HG03108 (cell line): Measurements from ENCODE around the gene SMIM5.
"Not testable (repeated sequence)": the region's sequence is repeated elsewhere in the genome, so short reads cannot be mapped to it uniquely, and the experiment has no call there.

Source experiments
- ATAC-seq: cut with Tn5 transposase; IDR thresholded peaks from one replicate; pipeline ENCODE4 v1.9.1; 2021; ENCODE audit warnings: moderate library complexity; ENCODE audit not compliant: unreplicated experiment

SMIM5 gene

DNA sequence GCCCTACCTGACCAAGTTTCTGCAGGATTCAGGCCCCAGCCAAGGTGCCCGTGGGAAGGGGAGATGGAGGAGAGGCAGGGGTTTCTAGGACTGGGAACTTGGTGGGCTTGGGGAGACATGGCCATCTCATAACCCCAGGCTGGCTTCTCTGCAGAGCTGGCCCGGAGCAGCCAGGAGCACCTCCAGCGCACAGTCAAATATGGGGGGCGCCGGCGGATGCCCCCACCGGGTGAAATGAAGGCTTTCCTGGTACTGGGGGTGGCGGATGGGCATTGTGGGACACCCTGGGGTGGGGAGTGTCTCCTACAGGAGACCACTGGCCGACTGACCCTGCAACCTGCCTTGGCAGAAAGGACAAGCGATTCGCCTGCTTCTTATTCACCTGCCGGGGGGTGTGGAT is 9.2 kb upstream of the SMIM5 start:
- ATAC-seq = no peak

DNA sequence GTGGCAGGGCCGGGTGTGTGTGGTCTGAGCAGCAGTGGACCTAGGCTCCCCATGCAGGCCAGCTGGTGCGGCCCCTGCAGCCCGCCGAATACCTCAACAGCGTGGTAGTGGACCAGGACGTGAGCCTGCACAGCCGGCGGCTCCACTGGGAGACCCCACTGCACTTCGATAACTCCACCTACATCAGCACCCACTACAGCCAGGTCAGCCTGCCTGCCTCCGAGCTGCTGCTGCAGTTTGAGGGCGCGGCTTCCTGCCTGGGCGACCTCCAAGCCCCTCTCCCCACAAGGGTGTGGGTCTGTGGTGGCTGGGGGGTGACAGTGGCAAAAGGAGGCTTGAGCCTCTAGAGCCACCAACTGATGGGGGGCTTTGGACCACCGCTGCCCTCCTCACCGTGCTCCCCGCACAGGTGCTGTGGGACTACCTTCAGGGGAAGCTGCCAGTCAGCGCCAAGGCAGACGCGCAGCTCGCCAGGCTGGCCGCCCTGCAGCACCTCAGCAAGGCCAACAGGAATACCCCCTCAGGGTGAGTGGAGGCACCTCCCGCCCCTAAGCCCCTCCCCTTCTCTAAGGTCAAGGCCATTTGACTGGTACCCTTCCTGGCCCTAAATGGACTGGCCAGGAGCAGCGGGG is 8.4 kb upstream of the SMIM5 start:
- ATAC-seq = no peak

DNA sequence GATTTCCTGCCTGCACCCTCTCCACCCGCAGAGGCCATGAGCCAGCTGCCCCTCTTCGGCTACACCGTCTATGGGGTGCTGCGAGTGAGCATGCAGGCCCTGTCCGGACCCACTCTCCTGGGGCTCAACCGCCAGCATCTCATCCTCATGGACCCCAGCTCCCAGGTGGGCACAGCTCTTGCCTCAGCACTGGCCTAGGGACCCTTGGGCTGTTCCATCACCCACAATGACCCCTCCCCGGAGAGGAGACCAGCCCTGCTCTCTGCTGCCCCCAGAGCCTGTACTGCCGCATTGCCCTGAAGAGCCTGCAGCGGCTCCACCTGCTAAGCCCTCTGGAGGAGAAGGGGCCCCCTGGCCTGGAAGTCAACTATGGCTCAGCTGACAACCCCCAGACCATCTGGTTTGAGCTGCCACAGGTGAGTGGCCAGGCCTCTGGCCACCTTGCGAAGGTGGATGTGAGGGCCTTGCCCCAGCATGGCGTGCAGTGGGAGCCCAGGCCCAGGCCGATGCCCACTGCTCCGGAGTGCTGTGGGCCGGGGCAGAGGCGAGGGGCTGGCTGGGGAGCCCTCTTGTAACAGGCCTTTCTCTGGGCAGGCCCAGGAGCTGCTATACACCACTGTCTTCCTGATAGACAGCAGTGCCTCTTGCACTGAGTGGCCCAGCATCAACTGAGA is 7.3 kb upstream of the SMIM5 start:
- no peak for ATAC-seq

- ATAC-seq = no peak
Observed at GRCh38 chr17:75626496-75627038, 6.7 kb upstream of the SMIM5 start.

DNA sequence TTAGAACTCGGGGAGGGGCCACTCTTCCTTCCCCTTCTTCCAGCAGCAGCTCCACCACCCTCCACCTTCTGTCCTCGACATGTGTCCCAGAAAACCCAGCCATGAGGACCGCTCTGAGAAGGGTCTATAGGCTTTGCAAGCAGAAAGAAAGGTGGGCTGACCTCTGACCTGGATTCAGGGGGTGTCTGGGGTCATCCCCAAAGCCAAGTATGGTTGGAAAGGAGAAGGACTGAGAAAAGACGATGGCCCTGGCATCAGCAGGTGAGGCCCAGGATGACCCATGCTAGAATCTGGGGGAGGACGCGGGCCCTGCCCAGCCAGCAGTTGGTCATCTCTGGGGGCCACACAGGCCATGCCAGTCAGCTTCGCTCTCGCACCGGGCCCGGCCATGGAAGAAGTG is 6.1 kb upstream of the SMIM5 start:
- ATAC-seq = no peak

DNA sequence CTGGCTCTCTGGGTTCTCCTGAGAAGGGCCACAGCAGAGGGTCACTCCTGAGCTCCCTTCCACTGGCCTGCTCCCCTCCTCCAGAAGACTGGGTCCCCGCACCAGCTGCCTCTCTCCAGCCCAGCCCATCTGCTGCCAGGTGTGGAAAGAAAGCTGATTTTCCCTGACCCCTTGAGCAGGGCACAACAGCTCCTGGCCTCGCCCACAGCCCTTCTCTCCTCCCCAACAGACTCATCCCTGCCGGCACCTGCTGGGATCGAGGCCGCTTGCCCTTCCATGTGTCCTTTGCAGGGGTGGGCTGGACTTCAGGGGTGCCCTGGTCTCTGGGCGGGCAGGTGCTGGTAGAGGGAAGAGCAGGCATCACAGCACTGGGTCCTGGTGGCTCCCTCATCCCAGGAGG is 4.8 kb upstream of the SMIM5 start:
- ATAC-seq = no peak

- no peak for ATAC-seq
Observed at GRCh38 chr17:75629157-75629556, 4.1 kb upstream of the SMIM5 start.

- no peak for ATAC-seq
Observed at GRCh38 chr17:75630071-75630917, 2.9 kb upstream of the SMIM5 start.

DNA sequence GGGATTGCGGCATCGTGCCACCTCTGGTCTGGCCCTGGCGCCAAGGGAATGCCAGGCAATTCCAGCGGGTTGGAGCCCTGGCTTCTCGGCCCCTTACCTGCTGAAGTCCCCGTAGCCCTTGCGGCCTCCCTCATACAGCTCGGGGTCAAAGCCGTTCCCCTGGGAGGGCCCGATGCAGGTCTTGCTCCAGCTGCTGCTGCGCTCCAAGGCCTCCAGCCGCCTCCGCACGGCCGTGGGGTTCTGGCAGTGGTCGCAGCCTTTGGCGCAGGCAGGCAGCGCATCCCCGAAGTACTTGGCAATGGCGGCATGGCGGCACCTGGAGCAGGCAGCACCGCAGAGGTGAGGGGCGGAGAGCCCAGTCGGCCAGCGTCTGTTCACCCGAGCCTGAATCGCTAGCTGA is 1.9 kb upstream of the SMIM5 start:
- ATAC-seq = no peak

- ATAC-seq = no peak
Observed at GRCh38 chr17:75632428-75632827, 806 bp upstream of the SMIM5 start.

DNA sequence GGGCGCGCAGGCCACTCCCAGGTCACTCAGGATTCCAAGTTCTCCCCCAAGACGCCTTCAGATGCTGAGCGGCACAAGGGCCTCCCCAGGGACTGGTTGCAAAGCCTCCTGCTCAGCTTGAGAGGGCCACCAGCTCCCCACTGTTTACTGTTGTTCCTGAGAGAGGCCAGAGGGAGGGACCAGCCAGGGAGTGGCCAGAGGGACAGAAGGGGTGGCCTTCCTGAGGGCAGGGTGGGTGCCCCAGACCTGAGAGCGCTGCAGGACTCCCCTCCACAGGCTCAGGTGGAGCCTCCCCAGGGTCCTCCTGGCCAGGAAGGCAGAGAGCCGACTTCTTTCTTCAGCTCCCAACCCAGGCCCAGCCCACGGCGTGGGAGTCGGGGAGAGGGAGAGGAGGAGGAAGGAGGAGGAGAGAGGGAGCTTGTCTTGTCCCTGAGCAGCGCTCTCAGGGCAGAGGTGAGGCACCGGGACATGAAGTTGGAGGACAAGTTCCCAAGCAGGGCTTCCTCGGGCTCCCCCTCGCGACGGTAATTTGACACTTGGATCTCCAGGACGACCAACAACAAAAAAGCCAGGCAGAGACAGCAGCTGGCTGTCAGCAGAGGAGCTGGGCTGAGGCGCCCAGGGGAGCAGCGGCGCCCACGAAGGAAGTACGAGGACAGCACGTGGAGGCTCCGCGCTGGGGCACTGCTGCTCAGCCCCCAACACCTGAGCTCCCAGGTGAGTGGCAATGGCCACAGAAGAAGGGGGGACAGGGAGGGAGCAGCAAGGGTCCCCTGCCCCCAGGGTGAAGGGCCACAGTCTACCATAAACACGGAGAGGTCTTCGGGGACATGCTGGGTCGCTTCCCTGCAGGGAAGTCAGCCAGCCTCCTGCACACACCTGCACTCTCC is 497 bp downstream of the SMIM5 start:
- ATAC-seq = no peak

DNA sequence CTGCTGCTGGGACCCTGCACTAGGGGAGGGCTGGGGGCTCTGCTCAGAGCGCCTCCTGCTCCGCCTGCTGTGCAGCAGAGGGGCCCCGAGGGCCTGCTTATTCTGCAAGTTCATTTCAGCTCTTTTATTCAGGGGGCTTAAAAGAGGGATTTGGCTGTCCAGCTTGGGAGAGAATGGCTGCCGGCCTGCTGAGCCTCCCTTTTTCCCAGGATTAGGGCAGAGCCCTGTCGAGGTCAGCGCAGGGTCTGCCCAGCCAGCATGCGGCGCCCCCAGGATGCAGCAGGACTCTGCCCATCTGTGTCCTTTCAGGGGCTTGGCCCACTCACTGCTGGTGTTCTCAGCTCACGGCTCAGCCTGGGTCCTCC is 1.1 kb downstream of the SMIM5 start:
- ATAC-seq = no peak

DNA sequence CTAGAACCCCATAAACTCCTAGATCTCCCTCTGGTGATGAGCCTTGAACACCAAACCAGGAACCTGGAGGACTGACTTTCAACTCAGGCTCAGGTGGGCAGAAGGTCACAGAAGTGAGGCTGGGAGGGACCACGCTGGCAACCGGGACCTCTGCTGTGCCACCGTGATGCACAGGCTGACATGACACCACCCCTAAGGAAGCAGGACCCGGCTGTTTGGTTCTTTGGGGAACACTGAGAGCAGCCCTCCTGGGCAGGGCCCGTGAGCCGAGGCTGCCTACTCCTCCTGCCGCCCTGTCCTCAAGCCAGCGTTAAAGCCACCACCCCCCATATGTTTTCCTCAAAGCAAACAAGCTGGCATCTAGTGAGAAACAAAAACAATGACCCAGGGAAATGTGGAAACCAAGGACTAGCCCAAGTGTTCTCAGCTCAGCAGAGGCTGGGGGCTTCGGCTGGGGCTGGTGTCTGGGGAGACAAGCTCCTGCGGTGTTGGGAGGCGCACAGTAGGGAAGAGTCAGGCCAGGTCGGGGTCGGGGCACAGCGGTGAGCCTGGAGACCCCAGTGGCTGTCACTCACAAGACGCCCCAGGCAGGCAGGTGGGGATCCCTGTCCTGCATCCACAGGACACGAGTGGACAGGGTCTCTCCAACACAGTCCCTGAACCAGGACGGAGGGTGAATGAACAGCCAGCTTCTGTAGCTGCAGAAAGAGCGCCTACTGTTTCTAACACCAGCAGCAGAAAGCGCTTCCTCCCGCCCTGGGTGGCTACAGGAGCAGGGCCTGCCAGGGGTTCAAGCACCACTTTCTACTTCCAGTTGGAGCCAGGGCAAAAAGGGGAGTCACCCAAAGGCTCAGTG is 1.7 kb downstream of the SMIM5 start:
- no peak for ATAC-seq

- no peak for ATAC-seq
Observed at GRCh38 chr17:75635610-75636202, 2.5 kb downstream of the SMIM5 start.

- ATAC-seq = no peak
Observed at GRCh38 chr17:75636381-75637142, 3.3 kb downstream of the SMIM5 start.

- ATAC-seq = no peak
Observed at GRCh38 chr17:75637143-75637538, 3.9 kb downstream of the SMIM5 start.

GRCh38 chr17:75637551-75637950 is 4.3 kb downstream of the SMIM5 start:
- ATAC-seq = no peak

- not testable (repeated sequence) for ATAC-seq
Observed at GRCh38 chr17:75638039-75638438, 4.8 kb downstream of the SMIM5 start.

DNA sequence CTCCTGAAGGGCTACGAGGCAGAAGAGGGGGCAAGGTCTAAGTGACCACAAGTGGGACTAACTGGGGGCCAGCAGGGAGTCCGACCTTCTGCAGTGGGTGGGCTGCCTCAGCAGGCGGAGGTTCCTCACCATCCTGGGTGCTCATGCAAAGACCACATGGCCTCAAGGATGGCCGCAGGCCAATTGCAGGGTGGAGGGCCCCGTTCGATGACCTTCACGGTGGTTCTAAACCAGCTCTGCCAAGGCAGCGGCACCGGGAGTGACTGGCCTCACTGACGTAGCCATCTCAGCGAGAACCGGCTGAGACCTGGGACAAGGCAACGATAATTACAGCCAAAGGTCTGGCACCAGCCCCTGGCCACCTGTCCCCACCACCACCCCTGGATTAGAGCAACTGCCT is 5.7 kb downstream of the SMIM5 start:
- ATAC-seq = no peak
